Activated T-cell treated with anti-CD3 and anti-CD28 coated beads, Interleukin-2, amount 50 U/mL, for 24 hours (primary cell): ENCODE measurements around the gene XXYLT1.

ENCODE experiments used
- DNase-seq: peaks from one replicate; pipeline ENCODE4 v3.0.0-alpha.2; 2020
- H3K27ac Mint-ChIP-seq: 2 replicates; pipeline ENCODE4 v1.8.0; 2020; ENCODE audit warnings: mild to moderate bottlenecking, mixed read lengths
- H3K27me3 Mint-ChIP-seq: 2 replicates; pipeline ENCODE4 v1.8.0; 2020; ENCODE audit warnings: mixed read lengths
- H3K36me3 Mint-ChIP-seq: 2 replicates; pipeline ENCODE4 v1.8.0; 2020; ENCODE audit warnings: low read depth, mixed read lengths
- H3K4me1 Mint-ChIP-seq: 2 replicates; pipeline ENCODE4 v1.8.0; 2020; ENCODE audit warnings: low read depth, mixed read lengths
- H3K4me3 Mint-ChIP-seq: 2 replicates; pipeline ENCODE4 v1.8.0; 2020; ENCODE audit warnings: mild to moderate bottlenecking, moderate library complexity, mixed read lengths
- H3K9me3 Mint-ChIP-seq: 2 replicates; pipeline ENCODE4 v1.8.0; 2020; ENCODE audit warnings: mixed read lengths

Gene XXYLT1

GRCh38 chr3:195086885-195087284, 184.1 kb downstream of the XXYLT1 start:
- no peak overlapping the region for H3K27ac Mint-ChIP-seq
- no peak for DNase-seq
- H3K4me1 Mint-ChIP-seq = peaks cover 3% of the 10 kb centered on the region
- no peak overlapping the region for H3K4me3 Mint-ChIP-seq
- no peaks in the 10 kb centered on the region for H3K27me3 Mint-ChIP-seq
- H3K9me3 Mint-ChIP-seq = no peaks in the 10 kb centered on the region
- H3K36me3 Mint-ChIP-seq = no peaks in the 10 kb centered on the region

GRCh38 chr3:195086341-195086740, 184.6 kb downstream of the XXYLT1 start:
- peak overlapping the region; percentile 5 for H3K27ac Mint-ChIP-seq
- H3K4me1 Mint-ChIP-seq = peaks cover 3% of the 10 kb centered on the region
- H3K9me3 Mint-ChIP-seq = no peaks in the 10 kb centered on the region
- no peak overlapping the region for H3K4me3 Mint-ChIP-seq
- no peaks in the 10 kb centered on the region for H3K36me3 Mint-ChIP-seq
- H3K27me3 Mint-ChIP-seq = no peaks in the 10 kb centered on the region
- no peak for DNase-seq

GRCh38 chr3:195085356-195086130, 185.4 kb downstream of the XXYLT1 start:
- peaks cover 3% of the 10 kb centered on the region for H3K4me1 Mint-ChIP-seq
- H3K4me3 Mint-ChIP-seq = no peak overlapping the region
- H3K36me3 Mint-ChIP-seq = no peaks in the 10 kb centered on the region
- no peaks in the 10 kb centered on the region for H3K27me3 Mint-ChIP-seq
- no peak for DNase-seq
- H3K27ac Mint-ChIP-seq = no peak overlapping the region
- H3K9me3 Mint-ChIP-seq = no peaks in the 10 kb centered on the region

DNA sequence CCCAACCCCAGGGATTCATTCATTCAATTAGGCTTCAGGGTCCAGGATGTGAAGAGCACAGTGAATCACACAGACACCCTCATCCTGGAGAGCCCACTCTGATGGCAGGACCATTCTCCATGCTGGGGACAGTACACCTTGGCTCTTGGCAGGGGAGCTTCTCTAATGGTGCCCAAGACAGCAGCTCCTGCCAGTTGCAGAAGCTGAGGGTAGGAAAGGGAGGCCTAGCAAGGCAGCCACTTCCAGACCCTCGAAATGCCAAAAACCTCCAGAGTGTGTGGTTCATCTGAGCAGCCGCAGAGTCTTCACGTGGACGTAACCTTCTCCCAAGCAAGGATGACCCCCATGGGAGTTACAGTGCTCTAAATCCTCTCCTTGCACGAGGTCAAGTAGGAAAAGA, 186.2 kb downstream of the XXYLT1 start:
- Mint-ChIP-seq H3K27me3 (no peaks in the 10 kb centered on the region), H3K4me1 (peaks cover 3% of the 10 kb centered on the region), H3K4me3 (no peak overlapping the region), H3K9me3 (no peaks in the 10 kb centered on the region), H3K27ac (no peak overlapping the region), H3K36me3 (no peaks in the 10 kb centered on the region)
- DNase-seq = no peak

DNA sequence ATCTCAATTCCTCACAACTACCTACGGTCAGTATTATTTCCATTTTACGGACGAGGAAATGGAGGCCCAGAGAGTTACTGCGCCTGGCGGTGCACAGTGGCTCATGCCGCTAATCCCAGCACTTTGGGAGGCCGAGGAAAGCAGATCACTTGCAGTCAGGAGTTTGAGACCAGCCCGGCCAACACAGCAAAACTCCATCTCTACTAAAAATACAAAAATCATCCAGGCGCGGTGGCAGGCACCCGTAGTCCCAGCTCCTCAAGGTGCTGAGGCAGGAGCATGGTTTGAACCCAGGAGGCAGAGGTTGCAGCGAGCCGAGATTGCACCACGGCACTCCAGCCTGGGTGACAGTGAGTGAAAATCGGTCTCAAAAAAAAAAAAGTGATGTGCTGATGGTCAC, 187.3 kb downstream of the XXYLT1 start:
- no peak for DNase-seq
- Mint-ChIP-seq H3K9me3 (no peaks in the 10 kb centered on the region), H3K4me1 (peaks cover 3% of the 10 kb centered on the region), H3K27ac (no peak overlapping the region), H3K4me3 (no peak overlapping the region), H3K27me3 (no peaks in the 10 kb centered on the region), H3K36me3 (no peaks in the 10 kb centered on the region)

DNA sequence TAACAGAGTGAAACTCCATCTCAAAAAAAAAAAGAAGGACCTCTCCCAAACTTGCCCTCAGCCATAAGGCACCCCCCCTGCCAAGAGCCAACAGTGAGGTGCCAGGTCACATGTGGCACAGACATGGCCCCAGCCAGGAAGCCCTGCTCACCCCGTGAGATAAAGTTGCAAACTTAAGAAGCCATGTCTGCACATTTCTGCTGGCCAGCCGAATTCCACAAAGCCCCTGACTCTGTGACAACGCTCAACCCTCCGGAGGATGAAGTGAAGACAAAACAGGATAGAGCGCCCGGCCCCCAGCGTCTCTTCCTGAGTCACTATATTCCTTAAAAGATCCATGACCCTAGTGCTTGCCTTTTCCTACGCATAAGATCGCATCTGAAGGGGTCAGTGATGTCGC, 188.1 kb downstream of the XXYLT1 start:
- Mint-ChIP-seq H3K4me3 (no peak overlapping the region), H3K27ac (no peak overlapping the region), H3K4me1 (peaks cover 3% of the 10 kb centered on the region), H3K27me3 (no peaks in the 10 kb centered on the region), H3K9me3 (no peaks in the 10 kb centered on the region), H3K36me3 (no peaks in the 10 kb centered on the region)
- no peak for DNase-seq

GRCh38 chr3:195081242-195081963, 189.6 kb downstream of the XXYLT1 start:
- no peaks in the 10 kb centered on the region for H3K9me3 Mint-ChIP-seq
- H3K27me3 Mint-ChIP-seq = no peaks in the 10 kb centered on the region
- H3K4me3 Mint-ChIP-seq = no peak overlapping the region
- no peak overlapping the region for H3K27ac Mint-ChIP-seq
- no peaks in the 10 kb centered on the region for H3K36me3 Mint-ChIP-seq
- no peak for DNase-seq
- no peaks in the 10 kb centered on the region for H3K4me1 Mint-ChIP-seq

- Mint-ChIP-seq H3K36me3 (no peaks in the 10 kb centered on the region), H3K27me3 (no peaks in the 10 kb centered on the region), H3K9me3 (no peaks in the 10 kb centered on the region), H3K4me3 (no peak overlapping the region), H3K27ac (no peak overlapping the region), H3K4me1 (no peaks in the 10 kb centered on the region)
- no peak for DNase-seq
Measured at GRCh38 chr3:195080571-195081151, 190.3 kb downstream of the XXYLT1 start.

GRCh38 chr3:195080125-195080524, 190.8 kb downstream of the XXYLT1 start:
- H3K9me3 Mint-ChIP-seq = no peaks in the 10 kb centered on the region
- DNase-seq = no peak
- H3K4me3 Mint-ChIP-seq = no peak overlapping the region
- no peaks in the 10 kb centered on the region for H3K27me3 Mint-ChIP-seq
- H3K27ac Mint-ChIP-seq = no peak overlapping the region
- no peaks in the 10 kb centered on the region for H3K36me3 Mint-ChIP-seq
- no peaks in the 10 kb centered on the region for H3K4me1 Mint-ChIP-seq

GRCh38 chr3:195079636-195080035, 191.3 kb downstream of the XXYLT1 start:
- no peaks in the 10 kb centered on the region for H3K9me3 Mint-ChIP-seq
- H3K36me3 Mint-ChIP-seq = no peaks in the 10 kb centered on the region
- DNase-seq = no peak
- H3K4me1 Mint-ChIP-seq = no peaks in the 10 kb centered on the region
- H3K27me3 Mint-ChIP-seq = no peaks in the 10 kb centered on the region
- no peak overlapping the region for H3K4me3 Mint-ChIP-seq
- H3K27ac Mint-ChIP-seq = no peak overlapping the region

DNA sequence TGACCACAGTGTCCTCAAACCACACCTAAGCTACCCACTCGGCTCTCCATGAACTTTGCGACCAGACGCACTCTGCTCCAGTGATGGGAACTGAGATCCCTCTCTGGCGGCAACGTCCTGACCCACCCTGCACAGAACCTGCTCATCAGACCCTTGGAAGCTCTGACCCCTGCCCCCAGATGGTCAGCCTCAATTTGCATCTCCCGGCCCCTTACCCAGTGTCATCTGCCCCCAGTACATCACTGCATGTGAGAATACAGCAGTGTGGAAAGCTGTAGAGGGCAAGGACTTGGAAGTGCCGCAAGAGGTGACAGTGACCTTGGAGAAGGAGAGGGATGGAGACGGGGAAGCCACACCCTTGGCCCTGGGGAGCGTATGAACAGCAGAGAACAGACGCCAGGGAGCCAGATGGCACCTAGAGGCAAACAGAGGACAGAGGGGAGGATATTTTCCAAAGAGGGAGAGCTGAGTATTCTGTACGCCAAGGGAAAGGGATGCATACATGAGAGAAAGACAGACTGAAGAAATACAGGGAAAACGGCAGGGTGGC, 192.0 kb downstream of the XXYLT1 start:
- no peaks in the 10 kb centered on the region for H3K36me3 Mint-ChIP-seq
- H3K4me1 Mint-ChIP-seq = no peaks in the 10 kb centered on the region
- H3K9me3 Mint-ChIP-seq = no peaks in the 10 kb centered on the region
- no peak overlapping the region for H3K4me3 Mint-ChIP-seq
- no peak overlapping the region for H3K27ac Mint-ChIP-seq
- H3K27me3 Mint-ChIP-seq = no peaks in the 10 kb centered on the region
- DNase-seq = no peak

DNA sequence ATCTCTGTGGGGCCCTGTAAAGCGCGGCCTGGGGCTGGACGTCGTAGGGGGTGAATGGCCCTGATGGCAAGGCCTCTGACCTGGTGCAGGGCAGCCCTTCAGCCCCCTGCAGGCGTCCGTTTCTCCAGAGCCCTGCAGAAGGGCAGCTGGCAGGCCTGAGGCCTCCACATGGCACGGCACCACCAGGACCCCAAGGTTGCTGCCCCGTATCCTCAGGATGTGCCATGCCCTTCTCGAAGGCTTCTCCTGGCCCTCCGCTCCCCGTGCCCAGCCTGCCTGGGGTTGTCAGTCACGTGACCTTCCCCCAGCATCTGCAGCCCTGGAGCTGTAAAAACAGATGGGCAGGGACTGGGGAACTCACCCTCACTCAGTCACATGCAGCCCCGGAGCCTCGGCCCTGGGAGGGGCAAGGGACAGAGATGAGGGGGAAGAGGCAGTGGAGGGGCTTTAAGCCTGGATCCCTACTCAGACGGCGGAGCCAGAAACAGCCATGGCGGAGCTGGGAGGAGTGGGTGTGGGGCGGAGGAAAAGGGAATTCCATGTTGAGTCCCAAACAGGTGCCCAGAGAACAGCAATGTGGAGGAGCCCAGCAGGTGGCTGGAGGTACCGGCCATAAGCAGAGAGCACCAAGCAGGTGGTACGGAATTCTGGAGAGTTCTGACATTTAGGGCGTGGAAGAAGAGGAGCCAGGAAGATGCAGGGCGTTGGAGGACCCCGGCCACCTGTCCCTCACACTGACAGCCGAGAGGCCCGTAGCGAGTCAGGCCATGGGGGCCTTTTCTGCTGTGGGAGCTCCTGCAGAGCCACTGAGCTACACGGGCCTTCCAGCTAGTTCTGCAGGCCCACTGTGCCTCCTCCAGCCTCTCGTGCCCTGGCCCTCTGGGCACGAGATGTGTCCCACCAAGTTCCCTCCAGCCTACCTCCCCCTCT, 193.1 kb downstream of the XXYLT1 start:
- H3K4me3 Mint-ChIP-seq = no peak overlapping the region
- no peaks in the 10 kb centered on the region for H3K9me3 Mint-ChIP-seq
- H3K27me3 Mint-ChIP-seq = no peaks in the 10 kb centered on the region
- no peak overlapping the region for H3K27ac Mint-ChIP-seq
- no peak for DNase-seq
- H3K36me3 Mint-ChIP-seq = no peaks in the 10 kb centered on the region
- H3K4me1 Mint-ChIP-seq = no peaks in the 10 kb centered on the region

GRCh38 chr3:195076981-195077610, 193.9 kb downstream of the XXYLT1 start:
- Mint-ChIP-seq H3K36me3 (no peaks in the 10 kb centered on the region), H3K4me1 (no peaks in the 10 kb centered on the region), H3K9me3 (no peaks in the 10 kb centered on the region), H3K4me3 (no peak overlapping the region), H3K27me3 (no peaks in the 10 kb centered on the region), H3K27ac (no peak overlapping the region)
- no peak for DNase-seq
